HCT116 (cell line): ENCODE data around the gene PFDN5. TPM values are rescaled to one million over a fixed set of nuclear protein-coding genes. Genes with fewer than 3 reads are reported as not detected.

ENCODE experiments used
- ATAC-seq: fragments of 200-7000 bp; cut with Tn5 transposase; 2 replicates; pipeline ENCODE4 v1.9.1; 2020; ENCODE audit warnings: mild to moderate bottlenecking, moderate library complexity
- BruUV-seq: library from RNA; stranded (reverse); fragments of 400-500 nt; replicated peaks from 2 replicates; lab custom pipeline; 2021; lab: Mats Ljungman, UMichigan
- CTCF ChIA-PET: fragments of 300-600 bp; sonication (Branson Sonifier 250); formaldehyde crosslinking; loops from one replicate; lab custom pipeline; 2021; ENCODE audit warnings: antibody characterized with exemption; lab: Charles Lee
- POLR2A ChIA-PET: fragments of 300-600, 350-600 bp; sonication (Branson Sonifier 250); formaldehyde crosslinking; loops from one replicate; lab custom pipeline; 2021; ENCODE audit warnings: antibody characterized with exemption; lab: Charles Lee
- RAD21 ChIA-PET, 2 experiments: fragments of 300-600 bp; sonication (Branson Sonifier 250); formaldehyde crosslinking; loops; one replicate each; lab custom pipeline; 2023; ENCODE audit warnings: low total read pairs in 2 of 2; ENCODE audit not compliant: uncharacterized antibody in 2 of 2, unreplicated experiment in 2 of 2, low non-redundant PET in 1 of 2; lab: Charles Lee
- DNase-seq: peaks from one replicate; pipeline ENCODE4 v3.0.0-alpha.2; 2010; ENCODE audit warnings: low read depth, low spot score
- H2AFZ ChIP-seq: fragments of 200-600 bp; shearing (Covaris generic), sonication (generic); 2 replicates; pipeline ENCODE4 v1.6.1; 2017; ENCODE audit warnings: low read depth, mixed run types, mixed read lengths, antibody characterized with exemption, low read length; ENCODE audit not compliant: poor library complexity, severe bottlenecking
- H3K27ac ChIP-seq: 2 replicates; pipeline ENCODE4 v1.5.1; 2012; ENCODE audit warnings: low read depth, low read length
- H3K27me3 ChIP-seq: fragments of 200-600 bp; sonication (generic); 2 replicates; pipeline ENCODE4 v1.6.1; 2016; ENCODE audit warnings: mixed run types, low read length, mixed read lengths; ENCODE audit not compliant: insufficient read depth
- H3K36me3 ChIP-seq, 2 experiments: fragments of 200-500 bp in 1 of 2; fragments of 200-600 bp in 1 of 2; sonication (Bioruptor generic) in 1 of 2; sonication (generic) in 1 of 2; 2 replicates each; pipeline versions ENCODE4 v1.5.1 to v1.6.1; 2014 to 2016; ENCODE audit warnings: low read length in 2 of 2, inconsistent platforms in 1 of 2, mixed read lengths in 1 of 2, mixed run types in 1 of 2; ENCODE audit not compliant: insufficient read depth in 2 of 2, control insufficient read depth in 1 of 2
- H3K4me1 ChIP-seq, 2 experiments: fragments of 200-600 bp in 1 of 2; sonication (generic) in 1 of 2; 2 replicates each; pipeline versions ENCODE4 v1.5.1 to v1.6.1; 2012 to 2017; ENCODE audit warnings: low read length in 2 of 2, inconsistent platforms in 1 of 2, mild to moderate bottlenecking in 1 of 2, mixed read lengths in 1 of 2, mixed run types in 1 of 2, moderate library complexity in 1 of 2; ENCODE audit not compliant: insufficient read depth in 2 of 2, control insufficient read depth in 1 of 2
- H3K4me2 ChIP-seq: fragments of 200-600 bp; sonication (generic); 2 replicates; pipeline ENCODE4 v1.6.1; 2017; ENCODE audit warnings: mixed run types, low read length, mixed read lengths
- H3K4me3 ChIP-seq, 2 experiments: fragments of 200-600 bp in 1 of 2; sonication (generic) in 1 of 2; replicated peaks in 1 of 2; 2 replicates each; pipeline ENCODE4 v1.5.1; 2011 to 2016; ENCODE audit warnings: low read length in 2 of 2, control low read depth in 1 of 2, low read depth in 1 of 2, mild to moderate bottlenecking in 1 of 2, mixed read lengths in 1 of 2, mixed run types in 1 of 2
- H3K79me2 ChIP-seq: fragments of 200-600 bp; sonication (generic); 2 replicates; pipeline ENCODE4 v1.6.1; 2017; ENCODE audit warnings: mild to moderate bottlenecking, mixed run types, low read length, moderate library complexity, mixed read lengths; ENCODE audit not compliant: insufficient read depth
- H3K9ac ChIP-seq: fragments of 200-600 bp; sonication (generic); 2 replicates; pipeline ENCODE4 v1.6.1; 2016; ENCODE audit warnings: low read length, mixed read lengths
- H3K9me2 ChIP-seq: fragments of 200-600 bp; sonication (generic), shearing (Covaris generic); 2 replicates; pipeline ENCODE4 v1.6.1; 2017; ENCODE audit warnings: mixed run types, mild to moderate bottlenecking, moderate library complexity; ENCODE audit not compliant: insufficient read depth
- H3K9me3 ChIP-seq, 2 experiments: fragments of 200-500 bp in 1 of 2; fragments of 200-600 bp in 1 of 2; sonication (Bioruptor generic) in 1 of 2; sonication (generic) in 1 of 2; 2 replicates each; pipeline ENCODE4 v1.6.1; 2014 to 2017; ENCODE audit warnings: low read length in 2 of 2, mixed read lengths in 2 of 2, inconsistent platforms in 1 of 2, low read depth in 1 of 2, mild to moderate bottlenecking in 1 of 2, mixed run types in 1 of 2, moderate library complexity in 1 of 2; ENCODE audit not compliant: control insufficient read depth in 1 of 2, insufficient read depth in 1 of 2
- H4K20me1 ChIP-seq: fragments of 200-600 bp; sonication (generic), shearing (Covaris generic); 2 replicates; pipeline ENCODE4 v1.6.1; 2017; ENCODE audit warnings: mixed run types, mild to moderate bottlenecking, moderate library complexity; ENCODE audit not compliant: insufficient read depth
- ATF3 ChIP-seq: IDR thresholded peaks from 2 replicates; pipeline ENCODE4 v1.6.1; 2012
- CBX3 ChIP-seq: IDR thresholded peaks from 2 replicates; pipeline ENCODE4 v1.6.1; 2012; ENCODE audit warnings: low read depth
- CEBPB ChIP-seq: IDR thresholded peaks from 2 replicates; pipeline ENCODE4 v1.6.1; 2012; ENCODE audit warnings: low read depth
- JUND ChIP-seq: IDR thresholded peaks from 2 replicates; pipeline ENCODE4 v1.6.1; 2012
- MAX ChIP-seq: IDR thresholded peaks from 2 replicates; pipeline ENCODE4 v1.6.1; 2012
- POLR2AphosphoS5 ChIP-seq: IDR thresholded peaks from 2 replicates; pipeline ENCODE4 v1.6.1; 2011; ENCODE audit warnings: mild to moderate bottlenecking, low read depth, low read length, moderate library complexity
- RAD21 ChIP-seq: IDR thresholded peaks from 2 replicates; pipeline ENCODE4 v1.6.1; 2012; ENCODE audit warnings: low read depth, mild to moderate bottlenecking
- REST ChIP-seq: IDR thresholded peaks from 2 replicates; pipeline ENCODE4 v1.6.1; 2012; ENCODE audit warnings: low read depth
- SIN3A ChIP-seq: IDR thresholded peaks from 2 replicates; pipeline ENCODE4 v1.6.1; 2012; ENCODE audit warnings: low read depth
- SP1 ChIP-seq: IDR thresholded peaks from 2 replicates; pipeline ENCODE4 v1.6.1; 2012; ENCODE audit warnings: low read depth
- ZBTB33 ChIP-seq: IDR thresholded peaks from 2 replicates; pipeline ENCODE4 v1.6.1; 2011; ENCODE audit warnings: mild to moderate bottlenecking, low read length, moderate library complexity; ENCODE audit not compliant: insufficient replicate concordance; ENCODE audit errors: extremely low read depth
- ZNF274 ChIP-seq: fragments of 200-500 bp; sonication (Bioruptor generic); IDR thresholded peaks from 2 replicates; pipeline ENCODE4 v1.6.1; 2014; ENCODE audit warnings: mild to moderate bottlenecking, low read depth, low read length, inconsistent platforms
- intact Hi-C: fragments of 100-400 bp; cut with micrococcal nuclease; formaldehyde crosslinking; loops from 2 replicates; pipeline ENCODE4 v1.10.0; 2022
- total RNA-seq: library from RNA; stranded (reverse); gene quantifications from one replicate; pipeline ENCODE4 v1.2.1, GENCODE V29; 2021; ENCODE audit not compliant: unreplicated experiment
- TF ChIP-seq, protein P1 (sequence below), 3 experiments: fragments of 200-600 bp in 1 of 3; sonication (generic) in 1 of 3; IDR thresholded peaks in 2 of 3; conservative IDR thresholded peaks in 1 of 3; 2 replicates each; pipeline ENCODE4 v1.5.1; 2012 to 2017; ENCODE audit warnings: low read depth in 2 of 3, low read length in 2 of 3, antibody characterized with exemption in 1 of 3, borderline replicate concordance in 1 of 3, control low read depth in 1 of 3, mild to moderate bottlenecking in 1 of 3, mixed read lengths in 1 of 3, mixed run types in 1 of 3, moderate library complexity in 1 of 3; ENCODE audit not compliant: insufficient read depth in 1 of 3

The PFDN5 gene
- total RNA-seq, 1 experiment from 2014 or later: 318 TPM

GRCh38 chr12:53313996-53314395, 18.7 kb downstream of the PFDN5 start (continued):
- TF ChIP-seq, protein P1, sequence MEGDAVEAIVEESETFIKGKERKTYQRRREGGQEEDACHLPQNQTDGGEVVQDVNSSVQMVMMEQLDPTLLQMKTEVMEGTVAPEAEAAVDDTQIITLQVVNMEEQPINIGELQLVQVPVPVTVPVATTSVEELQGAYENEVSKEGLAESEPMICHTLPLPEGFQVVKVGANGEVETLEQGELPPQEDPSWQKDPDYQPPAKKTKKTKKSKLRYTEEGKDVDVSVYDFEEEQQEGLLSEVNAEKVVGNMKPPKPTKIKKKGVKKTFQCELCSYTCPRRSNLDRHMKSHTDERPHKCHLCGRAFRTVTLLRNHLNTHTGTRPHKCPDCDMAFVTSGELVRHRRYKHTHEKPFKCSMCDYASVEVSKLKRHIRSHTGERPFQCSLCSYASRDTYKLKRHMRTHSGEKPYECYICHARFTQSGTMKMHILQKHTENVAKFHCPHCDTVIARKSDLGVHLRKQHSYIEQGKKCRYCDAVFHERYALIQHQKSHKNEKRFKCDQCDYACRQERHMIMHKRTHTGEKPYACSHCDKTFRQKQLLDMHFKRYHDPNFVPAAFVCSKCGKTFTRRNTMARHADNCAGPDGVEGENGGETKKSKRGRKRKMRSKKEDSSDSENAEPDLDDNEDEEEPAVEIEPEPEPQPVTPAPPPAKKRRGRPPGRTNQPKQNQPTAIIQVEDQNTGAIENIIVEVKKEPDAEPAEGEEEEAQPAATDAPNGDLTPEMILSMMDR (IDR thresholded peaks at IDR 0.05 in 2 of 3, conservative IDR thresholded peaks at IDR 0.05 in 1 of 3; ENCODE audit: borderline replicate concordance in 1 of 3, insufficient read depth in 1 of 3, low read depth in 2 of 3, low read length in 2 of 3): no peak
- no peak for TF ChIP-seq CBX3
- no peak for TF ChIP-seq SP1
- TF ChIP-seq ATF3: no peak
- no peak for TF ChIP-seq JUND
- TF ChIP-seq CEBPB: no peak
- TF ChIP-seq MAX: no peak

GRCh38 chr12:53320352-53321195, 25.2 kb downstream of the PFDN5 start:
- RAD21 ChIA-PET: interaction anchor here (0.6 to 2.3 kb wide), 8 partner anchors 24 to 255 kb away, joined by 3 to 8 read pairs (median 4); partner anchors contain the start of genes CSAD (in 1 of the 2) and ZNF740 (in 1 of the 2)
- Histone ChIP-seq H3K4me1 (peaks cover 25 to 40% of the 10 kb centered on the region in 2 experiments), H3K4me3 (peak overlapping the region; percentile 90), H3K27ac (peak overlapping the region; percentile 89), H3K9me2 (no peaks in the 10 kb centered on the region), H3K4me2 (peak overlapping the region; percentile 91), H3K36me3 (peaks cover 4 to 11% of the 10 kb centered on the region in 2 experiments; a peak in 2 of 4 replicates), H4K20me1 (no peaks in the 10 kb centered on the region), H3K79me2 (peaks cover 10% of the 10 kb centered on the region; the same call in 1 of the 2 replicates), H3K27me3 (no peaks in the 10 kb centered on the region), H3K9me3 (no peaks in the 10 kb centered on the region), H3K9ac (peak overlapping the region; percentile 86), H2AFZ (no peak overlapping the region)
- BruUV-seq: TSS peak; percentile 86
- CTCF ChIA-PET: interaction anchor here (0.6 to 2.7 kb wide), 39 partner anchors 9 to 355 kb away, joined by 3 to 43 read pairs (median 6); partner anchors contain the start of genes ATP5MC2, CSAD, MAP3K12 and MYG1
- ATAC-seq (no peak), DNase-seq (no peak)
- intact Hi-C loops: loop anchor here (2.0 to 10.0 kb wide), 2 partner anchors 180 to 354 kb away; partner anchors contain the start of genes ATP5MC2 and TARBP2
- POLR2A ChIA-PET: interaction anchor here (0.6 to 2.6 kb wide), 23 partner anchors 9 to 209 kb away, joined by 3 to 25 read pairs (median 4); partner anchors contain the start of genes CSAD, ESPL1, MYG1 and PFDN5
- TF ChIP-seq ZNF274: no peak
- TF ChIP-seq SIN3A: no peak
- no peak for TF ChIP-seq RAD21
- TF ChIP-seq ZBTB33: no peak
- no peak for TF ChIP-seq ATF3
- no peak for TF ChIP-seq REST
- no peak for TF ChIP-seq POLR2AphosphoS5
